Neural cell (in vitro differentiated cells): ENCODE results near the gene GALNT13. TPM values are rescaled to one million over a fixed set of nuclear protein-coding genes. Genes with fewer than 3 reads are reported as not detected.

Experiments
- H2AFZ ChIP-seq: fragments of 200-600, 300-800 bp; sonication (generic), shearing (Covaris generic); 2 replicates; pipeline ENCODE4 v1.6.0; 2014; ENCODE audit warnings: low read depth, mild to moderate bottlenecking, antibody characterized with exemption, low read length, moderate library complexity
- H3F3A ChIP-seq: fragments of 200-600 bp; shearing (Covaris generic); 2 replicates; pipeline ENCODE4 v1.6.1; 2016; ENCODE audit warnings: mild to moderate bottlenecking, moderate library complexity, mixed read lengths, antibody characterized with exemption, low read length; ENCODE audit not compliant: insufficient read depth, poor library complexity, severe bottlenecking
- H3K27ac ChIP-seq: fragments of 200-600, 300-800 bp; sonication (generic), shearing (Covaris generic); 2 replicates; pipeline ENCODE4 v1.5.1; 2014; ENCODE audit warnings: mild to moderate bottlenecking, low read length, moderate library complexity
- H3K27me3 ChIP-seq: fragments of 300-800, 200-600 bp; sonication (generic), shearing (Covaris generic); 2 replicates; pipeline ENCODE4 v1.6.0; 2014; ENCODE audit warnings: mild to moderate bottlenecking, low read depth, low read length, moderate library complexity; ENCODE audit not compliant: insufficient read depth
- H3K36me3 ChIP-seq: fragments of 300-800, 200-600 bp; sonication (generic), shearing (Covaris generic); 2 replicates; pipeline ENCODE4 v1.5.1; 2014; ENCODE audit warnings: mild to moderate bottlenecking, antibody characterized with exemption, low read length, moderate library complexity; ENCODE audit not compliant: insufficient read depth
- H3K4me2 ChIP-seq: fragments of 300-800, 200-600 bp; sonication (generic), shearing (Covaris generic); 2 replicates; pipeline ENCODE4 v1.6.0; 2014; ENCODE audit warnings: mild to moderate bottlenecking, low read length
- H3K4me3 ChIP-seq: fragments of 300-800, 200-600 bp; sonication (generic), shearing (Covaris generic); 2 replicates; pipeline ENCODE4 v1.5.1; 2014; ENCODE audit warnings: mild to moderate bottlenecking, low read length, moderate library complexity
- H3K79me2 ChIP-seq: fragments of 200-600 bp; shearing (Covaris generic); replicated peaks from 2 replicates; pipeline ENCODE4 v1.6.0; 2014; ENCODE audit warnings: mild to moderate bottlenecking, low read length, moderate library complexity; ENCODE audit not compliant: insufficient read depth
- H3K9ac ChIP-seq: fragments of 300-800, 200-600 bp; sonication (generic), shearing (Covaris generic); 2 replicates; pipeline ENCODE4 v1.6.1; 2016; ENCODE audit warnings: mild to moderate bottlenecking, low read length, mixed read lengths
- H3K9me2 ChIP-seq: fragments of 200-600 bp; shearing (Covaris generic); 2 replicates; pipeline ENCODE4 v1.6.1; 2016; ENCODE audit warnings: mild to moderate bottlenecking, low read length, mixed read lengths; ENCODE audit not compliant: insufficient read depth
- H3K9me3 ChIP-seq: fragments of 200-600, 300-800 bp; sonication (generic), shearing (Covaris generic); 2 replicates; pipeline ENCODE4 v1.6.1; 2016; ENCODE audit warnings: mild to moderate bottlenecking, mixed run types, low read length, moderate library complexity, mixed read lengths
- H4K20me1 ChIP-seq: fragments of 200-600 bp; shearing (Covaris generic); 2 replicates; pipeline ENCODE4 v1.6.1; 2016; ENCODE audit warnings: mild to moderate bottlenecking, mixed run types; ENCODE audit not compliant: insufficient read depth
- EP300 ChIP-seq: fragments of 450-650 bp; conservative IDR thresholded peaks from 2 replicates; pipeline ENCODE4 v1.6.1; 2014; ENCODE audit warnings: antibody characterized with exemption, mild to moderate bottlenecking, moderate library complexity; ENCODE audit not compliant: poor library complexity, severe bottlenecking
- EZH2 ChIP-seq: fragments of 200-600, 300-800 bp; shearing (Covaris generic), sonication (generic); IDR thresholded peaks from 2 replicates; pipeline ENCODE4 v1.6.1; 2014; ENCODE audit warnings: antibody characterized with exemption, low read length, borderline replicate concordance, mild to moderate bottlenecking; ENCODE audit not compliant: insufficient read depth, poor library complexity, severe bottlenecking
- MXI1 ChIP-seq: fragments of 450-650 bp; conservative IDR thresholded peaks from 2 replicates; pipeline ENCODE4 v1.6.1; 2014; ENCODE audit warnings: antibody characterized with exemption, mild to moderate bottlenecking; ENCODE audit not compliant: poor library complexity, severe bottlenecking
- POLR2AphosphoS5 ChIP-seq: IDR thresholded peaks from 2 replicates; pipeline ENCODE4 v1.6.1; 2012
- RAD21 ChIP-seq: fragments of 450-650 bp; conservative IDR thresholded peaks from 2 replicates; pipeline ENCODE4 v1.6.1; 2014; ENCODE audit warnings: antibody characterized with exemption, mild to moderate bottlenecking, moderate library complexity
- SMC3 ChIP-seq: fragments of 450-650 bp; conservative IDR thresholded peaks from 2 replicates; pipeline ENCODE4 v1.6.1; 2014; ENCODE audit warnings: antibody characterized with exemption, mild to moderate bottlenecking, moderate library complexity; ENCODE audit not compliant: poor library complexity
- TAF1 ChIP-seq: IDR thresholded peaks from 2 replicates; pipeline ENCODE4 v1.6.1; 2012; ENCODE audit warnings: low read depth
- polyA plus RNA-seq: library from polyadenylated mRNA; depleted of rRNA; stranded (reverse); fragments of >200 nt; gene quantifications from 2 replicates; pipeline ENCODE4 v1.2.3, GENCODE V29; 2014
- TF ChIP-seq, protein P1 (sequence below): fragments of 450-650 bp; IDR thresholded peaks from 2 replicates; pipeline ENCODE4 v1.5.1; 2014; ENCODE audit warnings: antibody characterized with exemption, mild to moderate bottlenecking, moderate library complexity; ENCODE audit not compliant: poor library complexity, severe bottlenecking
- TF ChIP-seq, protein P2 (sequence below): IDR thresholded peaks from 2 replicates; pipeline ENCODE4 v1.6.1; 2012; ENCODE audit warnings: borderline replicate concordance

Gene GALNT13
- polyA plus RNA-seq, 1 donor from 2014 or later, result 12.4 TPM

DNA sequence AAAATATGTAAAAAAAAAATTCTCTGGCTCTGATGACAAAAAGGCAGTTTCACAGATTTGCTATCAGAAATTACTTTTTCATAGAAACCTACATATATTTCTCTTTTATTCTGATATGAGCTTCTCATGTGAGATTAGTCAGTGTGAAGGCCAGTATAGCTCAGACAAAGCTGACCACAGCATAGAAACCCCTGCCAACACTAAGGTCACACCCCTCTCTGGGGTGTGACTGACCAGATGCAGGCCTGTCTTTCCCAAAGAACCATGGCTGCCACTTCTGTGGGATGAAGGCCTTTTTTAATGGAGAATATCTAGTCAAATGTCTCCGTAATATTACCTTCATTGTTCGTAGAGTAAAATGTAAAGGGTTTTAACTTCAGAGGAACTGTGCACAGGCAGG is 496.4 kb downstream of the GALNT13 start:
- TF ChIP-seq MXI1, result no peak
- TF ChIP-seq, protein P1, sequence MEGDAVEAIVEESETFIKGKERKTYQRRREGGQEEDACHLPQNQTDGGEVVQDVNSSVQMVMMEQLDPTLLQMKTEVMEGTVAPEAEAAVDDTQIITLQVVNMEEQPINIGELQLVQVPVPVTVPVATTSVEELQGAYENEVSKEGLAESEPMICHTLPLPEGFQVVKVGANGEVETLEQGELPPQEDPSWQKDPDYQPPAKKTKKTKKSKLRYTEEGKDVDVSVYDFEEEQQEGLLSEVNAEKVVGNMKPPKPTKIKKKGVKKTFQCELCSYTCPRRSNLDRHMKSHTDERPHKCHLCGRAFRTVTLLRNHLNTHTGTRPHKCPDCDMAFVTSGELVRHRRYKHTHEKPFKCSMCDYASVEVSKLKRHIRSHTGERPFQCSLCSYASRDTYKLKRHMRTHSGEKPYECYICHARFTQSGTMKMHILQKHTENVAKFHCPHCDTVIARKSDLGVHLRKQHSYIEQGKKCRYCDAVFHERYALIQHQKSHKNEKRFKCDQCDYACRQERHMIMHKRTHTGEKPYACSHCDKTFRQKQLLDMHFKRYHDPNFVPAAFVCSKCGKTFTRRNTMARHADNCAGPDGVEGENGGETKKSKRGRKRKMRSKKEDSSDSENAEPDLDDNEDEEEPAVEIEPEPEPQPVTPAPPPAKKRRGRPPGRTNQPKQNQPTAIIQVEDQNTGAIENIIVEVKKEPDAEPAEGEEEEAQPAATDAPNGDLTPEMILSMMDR, result no peak
- TF ChIP-seq POLR2AphosphoS5, result no peak
- no peak for TF ChIP-seq RAD21
- TF ChIP-seq EP300, result no peak
- TF ChIP-seq, protein P2, sequence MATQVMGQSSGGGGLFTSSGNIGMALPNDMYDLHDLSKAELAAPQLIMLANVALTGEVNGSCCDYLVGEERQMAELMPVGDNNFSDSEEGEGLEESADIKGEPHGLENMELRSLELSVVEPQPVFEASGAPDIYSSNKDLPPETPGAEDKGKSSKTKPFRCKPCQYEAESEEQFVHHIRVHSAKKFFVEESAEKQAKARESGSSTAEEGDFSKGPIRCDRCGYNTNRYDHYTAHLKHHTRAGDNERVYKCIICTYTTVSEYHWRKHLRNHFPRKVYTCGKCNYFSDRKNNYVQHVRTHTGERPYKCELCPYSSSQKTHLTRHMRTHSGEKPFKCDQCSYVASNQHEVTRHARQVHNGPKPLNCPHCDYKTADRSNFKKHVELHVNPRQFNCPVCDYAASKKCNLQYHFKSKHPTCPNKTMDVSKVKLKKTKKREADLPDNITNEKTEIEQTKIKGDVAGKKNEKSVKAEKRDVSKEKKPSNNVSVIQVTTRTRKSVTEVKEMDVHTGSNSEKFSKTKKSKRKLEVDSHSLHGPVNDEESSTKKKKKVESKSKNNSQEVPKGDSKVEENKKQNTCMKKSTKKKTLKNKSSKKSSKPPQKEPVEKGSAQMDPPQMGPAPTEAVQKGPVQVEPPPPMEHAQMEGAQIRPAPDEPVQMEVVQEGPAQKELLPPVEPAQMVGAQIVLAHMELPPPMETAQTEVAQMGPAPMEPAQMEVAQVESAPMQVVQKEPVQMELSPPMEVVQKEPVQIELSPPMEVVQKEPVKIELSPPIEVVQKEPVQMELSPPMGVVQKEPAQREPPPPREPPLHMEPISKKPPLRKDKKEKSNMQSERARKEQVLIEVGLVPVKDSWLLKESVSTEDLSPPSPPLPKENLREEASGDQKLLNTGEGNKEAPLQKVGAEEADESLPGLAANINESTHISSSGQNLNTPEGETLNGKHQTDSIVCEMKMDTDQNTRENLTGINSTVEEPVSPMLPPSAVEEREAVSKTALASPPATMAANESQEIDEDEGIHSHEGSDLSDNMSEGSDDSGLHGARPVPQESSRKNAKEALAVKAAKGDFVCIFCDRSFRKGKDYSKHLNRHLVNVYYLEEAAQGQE, result no peak
- no peak for TF ChIP-seq SMC3
- no peak for TF ChIP-seq EZH2
- TF ChIP-seq TAF1, result no peak
- no peak overlapping the region for H3K4me2 ChIP-seq
- H2AFZ ChIP-seq, result no peak overlapping the region
- no peaks in the 10 kb centered on the region for H3K9me2 ChIP-seq
- no peaks in the 10 kb centered on the region for H3F3A ChIP-seq
- no peak overlapping the region for H3K27ac ChIP-seq
- no peaks in the 10 kb centered on the region for H4K20me1 ChIP-seq
- no peak overlapping the region for H3K9ac ChIP-seq
- no peaks in the 10 kb centered on the region for H3K27me3 ChIP-seq
- no peaks in the 10 kb centered on the region for H3K79me2 ChIP-seq
- no peaks in the 10 kb centered on the region for H3K9me3 ChIP-seq
- H3K4me3 ChIP-seq, result no peak overlapping the region
- H3K36me3 ChIP-seq, result no peaks in the 10 kb centered on the region

DNA sequence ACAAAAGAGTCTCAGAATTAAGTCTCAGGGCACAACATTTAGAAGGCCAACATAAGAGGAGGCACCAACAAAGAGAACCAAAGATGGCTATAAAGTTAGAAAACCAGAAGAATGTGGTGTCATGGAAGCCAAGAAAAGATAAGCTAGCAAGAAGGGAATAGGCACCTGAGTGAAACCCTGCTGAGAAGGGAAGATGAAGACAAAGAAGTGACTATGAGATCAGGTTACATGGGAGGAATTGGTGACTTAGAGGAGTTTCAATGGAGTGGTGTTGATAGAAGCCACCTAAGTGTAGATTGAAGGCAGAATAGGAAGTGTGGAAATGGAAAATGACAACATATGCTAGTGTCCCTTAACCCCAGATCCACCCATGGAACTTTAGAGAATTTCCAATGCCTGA is 499.2 kb downstream of the GALNT13 start:
- no peak overlapping the region for H3K4me2 ChIP-seq
- H3K79me2 ChIP-seq, result no peaks in the 10 kb centered on the region
- H3K27ac ChIP-seq, result no peak overlapping the region
- H2AFZ ChIP-seq, result no peak overlapping the region
- TF ChIP-seq EZH2 (no peak), POLR2AphosphoS5 (no peak), RAD21 (no peak), EP300 (no peak)
- TF ChIP-seq, protein P1, result no peak
- H3K36me3 ChIP-seq, result no peaks in the 10 kb centered on the region
- no peaks in the 10 kb centered on the region for H3F3A ChIP-seq
- H3K9ac ChIP-seq, result no peak overlapping the region
- no peaks in the 10 kb centered on the region for H4K20me1 ChIP-seq
- H3K9me2 ChIP-seq, result no peaks in the 10 kb centered on the region
- H3K27me3 ChIP-seq, result no peaks in the 10 kb centered on the region
- no peaks in the 10 kb centered on the region for H3K9me3 ChIP-seq
- H3K4me3 ChIP-seq, result no peak overlapping the region
